BJ (cell line): ENCODE measurements around the gene KLHDC3. TPM values are rescaled to one million over a fixed set of nuclear protein-coding genes. Genes with fewer than 3 reads are reported as not detected.

Source experiments
- CTCF ChIA-PET: fragments of 350-600 bp; formaldehyde crosslinking; extraction: SDS; loops from one replicate; lab custom pipeline; 2021; ENCODE audit warnings: antibody characterized with exemption, inconsistent platforms; lab: Yijun Ruan, JAX
- POLR2A ChIA-PET: fragments of 300-600 bp; sonication (Branson Sonifier 250); formaldehyde crosslinking; extraction: SDS; loops from one replicate; lab custom pipeline; 2021; ENCODE audit warnings: antibody characterized with exemption; lab: Charles Lee
- DNase-seq: peaks from one replicate; pipeline ENCODE4 v3.0.0-alpha.2; 2011; ENCODE audit warnings: low read depth
- H3K27me3 ChIP-seq: 2 replicates; pipeline ENCODE4 v1.6.0; 2011; ENCODE audit warnings: low read length; ENCODE audit not compliant: control insufficient read depth, insufficient read depth
- H3K36me3 ChIP-seq: 2 replicates; pipeline ENCODE4 v1.5.1; 2011; ENCODE audit warnings: low read length; ENCODE audit not compliant: control insufficient read depth, insufficient read depth
- H3K4me3 ChIP-seq: 2 replicates; pipeline ENCODE4 v1.5.1; 2011; ENCODE audit warnings: low read depth, mild to moderate bottlenecking, control low read depth, low read length
- CTCF ChIP-seq: IDR thresholded peaks from 2 replicates; pipeline ENCODE4 v1.5.1; 2011; ENCODE audit warnings: low read depth, mild to moderate bottlenecking, control low read depth, inconsistent platforms, low read length, moderate library complexity; ENCODE audit not compliant: insufficient read depth
- polyA plus RNA-seq: library from polyadenylated mRNA; depleted of rRNA; stranded (reverse); fragments of >200 nt; gene quantifications from 2 replicates; pipeline ENCODE4 v1.2.3, GENCODE V29; 2011

KLHDC3 gene
- polyA plus RNA-seq, 1 experiment: 102 TPM

- no peak for TF ChIP-seq CTCF
- ChIA-PET CTCF (interaction anchor here (0.6 kb wide), 2 partner anchors 35 to 906 kb away, joined by 3 to 4 read pairs; no protein-coding TSS in a partner anchor), POLR2A (no interaction called here)
- no peak overlapping the region for H3K4me3 ChIP-seq
- no peak for DNase-seq
- no peaks in the 10 kb centered on the region for H3K27me3 ChIP-seq
- H3K36me3 ChIP-seq: no peaks in the 10 kb centered on the region
Observed at GRCh38 chr6:42981836-42982235, 32.2 kb upstream of the KLHDC3 start.

GRCh38 chr6:42984001-42984923 is 29.8 kb upstream of the KLHDC3 start, which contains the start of gene PPP2R5D:
Gene PPP2R5D (plus strand): TSS chr6:42984570. CDS start chr6:42984678, 108 bp downstream.
- POLR2A ChIA-PET: interaction anchor here (0.7 kb wide), 1 partner anchor 69 kb away, joined by 3 read pairs; no protein-coding TSS in a partner anchor
- peak; percentile 94 for DNase-seq
- 0 out of 2 replicates have a peak, but pooled peaks cover 1% of the 10 kb centered on the region for H3K36me3 ChIP-seq
- no peaks in the 10 kb centered on the region for H3K27me3 ChIP-seq
- CTCF ChIA-PET: interaction anchor here (0.8 to 1.6 kb wide), 4 partner anchors 27 to 245 kb away, joined by 3 to 4 read pairs (median 4); no protein-coding TSS in a partner anchor
- H3K4me3 ChIP-seq: peak within 1 kb of the TSS; percentile 72
- no peak for TF ChIP-seq CTCF

GRCh38 chr6:42984924-42985475 is 29.0 kb upstream of the KLHDC3 start:
- Histone ChIP-seq H3K36me3 (0 out of 2 replicates have a peak, but pooled peaks cover 1% of the 10 kb centered on the region), H3K4me3 (peak overlapping the region; percentile 72), H3K27me3 (no peaks in the 10 kb centered on the region)
- ChIA-PET POLR2A (no interaction called here), CTCF (interaction anchor here (1.6 kb wide), 1 partner anchor 245 kb away, joined by 3 read pairs; no protein-coding TSS in a partner anchor)
- no peak for DNase-seq
- no peak for TF ChIP-seq CTCF

GRCh38 chr6:42987533-42988451 is 26.3 kb upstream of the KLHDC3 start:
- DNase-seq: no peak
- H3K4me3 ChIP-seq: no peak overlapping the region
- 0 out of 2 replicates have a peak, but pooled peaks cover 3% of the 10 kb centered on the region for H3K36me3 ChIP-seq
- POLR2A ChIA-PET: interaction anchor here (0.6 kb wide), 1 partner anchor 24 kb away, joined by 3 read pairs; no protein-coding TSS in a partner anchor
- CTCF ChIA-PET: interaction anchor here (0.9 to 1.3 kb wide), 4 partner anchors 9 to 33 kb away, joined by 3 to 4 read pairs (median 3); partner anchors contain the start of genes PEX6 and RRP36
- H3K27me3 ChIP-seq: no peaks in the 10 kb centered on the region
- TF ChIP-seq CTCF: no peak
